Activated CD4-positive, CD25-positive, alpha-beta regulatory T cell treated with anti-CD3 and anti-CD28 coated beads, Interleukin-2, amount 50 U/mL, for 72 hours (primary cell): ENCODE results near the gene C11orf86.
A peak's percentile ranks its signal among the peaks of the same experiment; 100 is the strongest.
"Not testable (repeated sequence)": the region's sequence is repeated elsewhere in the genome, so short reads cannot be mapped to it uniquely, and the experiment has no call there.

Experiments used
- DNase-seq: peaks from one replicate; pipeline ENCODE4 v3.0.0; 2021

The C11orf86 gene

DNA sequence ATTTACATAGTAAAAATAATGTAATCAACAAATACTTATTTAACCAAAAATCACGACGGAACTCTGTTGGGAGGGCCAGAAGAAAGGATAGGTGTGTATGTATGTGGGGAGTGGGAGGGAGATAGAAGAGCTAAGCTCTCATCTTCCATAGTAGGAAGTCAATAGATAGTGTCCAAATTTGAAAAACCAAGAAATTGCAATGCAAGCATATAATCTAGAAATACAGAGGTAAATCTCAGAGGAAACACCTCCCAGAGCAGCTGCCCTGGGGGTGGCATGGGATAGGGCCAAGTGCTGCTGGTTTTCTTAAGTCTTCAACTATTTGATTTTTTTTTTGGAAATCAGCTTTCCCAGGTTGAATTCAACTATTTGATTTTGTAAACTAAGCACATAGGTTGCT, 16.9 kb downstream of the C11orf86 start:
- DNase-seq = no peak

DNA sequence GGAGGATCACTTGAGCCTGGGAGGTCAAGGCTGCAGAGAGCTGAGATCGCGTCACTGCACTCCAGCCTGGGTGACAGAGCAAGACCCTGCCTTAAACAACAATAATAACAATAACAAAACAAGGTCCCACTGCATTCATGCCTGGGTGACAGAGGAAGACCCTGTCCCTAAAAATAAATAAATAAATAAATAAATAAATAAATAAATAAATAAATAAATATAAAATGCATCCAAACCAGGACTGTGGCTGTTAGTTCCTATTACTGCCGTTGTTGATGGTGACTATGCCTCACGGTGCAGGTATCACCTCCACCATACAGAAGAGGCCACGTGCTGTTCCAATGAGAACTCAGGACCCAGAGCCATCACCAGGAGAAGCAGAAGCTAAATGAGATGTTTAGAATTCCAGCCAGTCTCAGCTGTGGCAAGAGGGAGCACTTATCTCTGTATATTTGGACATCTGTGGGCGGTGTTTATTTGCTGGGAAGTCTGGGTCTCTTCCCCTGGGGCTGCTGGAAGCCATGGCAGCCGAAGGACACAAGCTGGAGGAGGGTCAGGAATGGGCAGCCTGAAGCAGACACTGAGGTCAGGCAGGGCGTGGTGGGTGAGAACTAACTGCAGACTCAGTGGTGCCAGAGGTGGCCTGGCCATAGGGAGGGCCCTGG, 21.6 kb downstream of the C11orf86 start:
- no peak for DNase-seq

DNA sequence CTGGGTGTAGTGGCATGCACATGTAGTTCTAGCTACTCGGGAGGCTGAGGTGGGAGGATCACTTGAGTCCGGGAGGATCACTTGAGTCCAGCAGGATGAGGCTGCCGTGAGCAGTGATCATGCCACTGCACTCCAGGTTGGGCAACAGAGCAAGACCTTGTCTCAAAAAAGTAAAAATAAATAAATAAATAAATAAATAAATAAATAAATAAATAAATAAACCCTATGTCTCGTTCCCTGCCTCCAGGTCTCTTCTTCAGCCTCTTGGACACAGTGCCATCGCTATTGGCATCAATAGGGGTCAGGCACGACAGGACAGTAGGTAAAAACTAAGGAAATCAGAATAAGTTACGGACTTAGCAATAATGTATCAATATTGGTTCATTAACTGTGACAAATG, 24.5 kb downstream of the C11orf86 start:
- DNase-seq = no peak

DNA sequence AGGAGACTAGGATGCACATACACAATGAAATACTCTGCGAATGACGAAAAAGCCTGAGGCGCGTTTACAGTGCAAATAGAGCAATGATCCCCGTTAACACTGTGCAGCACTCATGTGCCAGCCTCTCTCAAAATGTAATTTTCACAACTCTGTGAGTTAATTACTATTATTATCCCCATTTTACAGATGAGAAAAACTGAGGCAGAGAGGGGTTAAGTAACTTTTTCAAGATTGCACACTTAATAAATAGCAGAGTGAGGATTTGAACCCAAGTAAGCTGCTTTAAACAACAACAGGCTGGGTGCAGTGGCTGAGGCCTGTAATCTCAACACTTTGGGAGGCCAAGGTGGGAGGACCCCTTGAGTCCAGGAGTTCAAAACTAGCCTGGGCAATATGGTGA, 26.2 kb downstream of the C11orf86 start:
- DNase-seq = no peak

DNA sequence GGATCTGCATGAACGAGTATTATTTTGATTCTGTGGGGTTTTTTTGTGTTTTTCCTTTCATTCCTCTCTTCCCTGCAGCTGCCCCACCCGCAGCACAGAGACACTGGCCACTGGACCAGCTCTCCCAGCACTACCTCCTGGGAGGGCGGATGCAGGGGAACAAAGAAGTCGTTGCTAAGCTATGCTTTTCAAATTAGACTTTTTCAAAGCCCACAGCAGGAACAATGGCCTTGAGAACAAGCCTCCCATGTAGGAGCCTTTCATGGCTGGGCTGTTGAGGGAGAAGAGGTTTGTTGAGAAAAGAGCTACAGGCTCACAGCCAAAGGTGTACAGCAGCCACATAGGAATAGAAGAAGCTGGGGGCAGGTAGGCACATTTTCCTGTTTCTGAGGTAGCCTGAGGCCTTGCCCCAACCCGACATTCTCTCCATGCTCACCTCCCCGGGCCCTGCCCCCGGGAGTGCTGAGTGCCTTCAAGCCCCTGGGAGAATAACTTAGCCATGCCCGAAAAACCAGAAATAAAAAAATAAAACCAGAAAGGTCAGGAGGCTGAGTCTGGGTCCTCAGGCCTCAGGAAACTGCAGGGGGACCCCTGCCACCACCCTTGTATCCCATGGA, 27.3 kb downstream of the C11orf86 start:
- no peak for DNase-seq

DNA sequence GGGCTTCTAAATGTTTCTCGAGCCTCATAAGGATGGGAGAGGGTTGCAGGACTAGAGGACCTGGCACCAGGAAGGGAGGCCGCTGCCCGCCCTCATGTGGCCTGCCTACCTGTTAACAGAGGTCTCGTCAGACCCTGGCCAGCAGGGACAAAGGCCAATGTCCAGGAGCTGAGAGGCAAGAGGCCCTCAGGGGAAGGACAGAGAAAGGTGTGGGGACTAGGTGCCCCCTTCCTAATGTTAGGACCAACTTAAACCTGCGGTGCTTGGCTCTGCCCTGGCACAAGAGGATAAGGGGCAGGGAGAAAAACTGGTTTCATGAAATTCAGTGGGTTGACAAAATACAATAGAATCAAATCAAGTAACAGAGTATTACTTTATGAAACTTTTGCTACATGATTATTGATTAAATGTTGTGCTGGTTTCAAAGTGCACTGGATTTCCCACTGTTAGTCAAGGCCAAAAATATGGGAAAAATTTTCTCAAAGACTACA, 27.9 kb downstream of the C11orf86 start:
- DNase-seq = no peak

DNA sequence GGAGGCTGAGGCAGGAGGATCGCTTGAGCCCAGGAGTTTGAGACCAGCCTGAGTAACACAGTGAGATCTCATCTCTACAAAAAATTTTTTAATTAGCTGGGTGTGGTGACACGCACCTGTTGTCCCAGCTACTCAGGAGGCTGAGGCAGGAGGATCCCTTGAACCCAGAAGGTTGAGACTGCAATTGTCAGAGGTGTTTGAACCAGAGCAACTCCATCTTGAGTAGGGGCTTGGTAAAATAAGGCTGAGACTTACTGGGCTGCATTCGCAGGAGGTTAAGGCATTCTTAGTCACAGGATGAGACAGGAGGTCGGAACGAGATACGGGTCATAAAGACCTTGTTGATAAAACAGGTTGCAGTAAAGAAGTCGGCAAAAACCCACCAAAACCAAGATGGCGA, 30.1 kb downstream of the C11orf86 start:
- not testable (repeated sequence) for DNase-seq

DNA sequence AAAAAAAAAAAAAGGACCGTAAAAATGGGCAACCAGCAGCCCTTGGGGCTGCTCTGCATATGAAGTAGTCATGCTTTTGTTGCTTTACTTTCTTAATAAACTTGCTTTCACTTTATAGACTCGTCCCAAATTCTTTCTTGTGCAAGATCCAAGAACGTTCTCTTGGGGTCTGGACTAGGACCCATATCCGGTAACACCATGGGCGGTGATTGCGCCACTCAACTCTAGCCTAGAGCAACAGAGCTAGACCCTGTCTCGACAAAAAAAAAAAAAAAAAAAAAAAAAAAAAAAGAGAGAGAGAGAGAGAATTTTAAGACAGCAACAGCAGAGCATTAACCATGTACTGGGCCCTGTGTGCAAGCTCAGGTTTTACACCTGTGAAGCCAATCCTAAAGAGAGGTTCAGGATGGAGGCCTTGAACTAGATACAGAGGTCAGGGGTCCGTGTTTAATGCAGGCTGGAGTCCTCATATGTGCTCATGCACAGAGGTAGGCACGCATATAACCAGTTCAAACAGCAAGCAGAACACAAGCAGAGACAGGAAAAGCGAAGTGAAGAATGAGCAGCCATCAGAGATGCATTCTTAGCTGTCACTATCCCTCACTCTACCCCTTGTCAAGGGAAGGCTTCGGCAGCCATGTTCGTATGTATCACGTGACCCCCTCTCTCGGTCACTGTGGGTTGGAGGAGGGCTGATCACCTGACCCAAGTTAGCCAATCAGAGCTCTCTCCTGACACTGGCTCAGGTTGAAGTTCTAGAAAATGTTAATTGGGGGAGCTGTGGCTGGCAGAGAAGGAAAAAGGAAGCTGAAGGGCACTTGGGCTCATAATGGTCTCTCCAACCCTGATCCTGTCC, 31.2 kb downstream of the C11orf86 start:
- DNase-seq = peak; percentile 53

DNA sequence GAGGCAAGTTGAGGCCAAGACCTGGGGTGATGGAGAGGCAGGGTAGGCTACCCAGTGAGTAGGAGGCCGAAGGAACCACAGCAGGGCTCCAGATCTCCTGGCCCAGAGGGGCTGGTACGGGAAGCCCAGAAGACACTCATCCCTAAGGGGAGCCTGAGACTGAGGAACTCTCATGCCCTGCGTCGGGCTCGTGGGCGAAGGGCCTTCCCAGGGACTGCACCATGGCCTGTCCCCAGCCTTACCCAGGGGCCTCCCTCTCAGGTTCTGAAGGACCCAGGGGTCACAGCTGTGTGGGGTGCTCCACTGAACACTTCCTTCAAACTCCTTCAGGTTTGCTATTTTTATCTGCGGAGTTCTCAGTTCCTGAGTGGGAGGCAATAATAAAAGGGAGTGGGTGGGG, 32.0 kb downstream of the C11orf86 start:
- DNase-seq = no peak

DNA sequence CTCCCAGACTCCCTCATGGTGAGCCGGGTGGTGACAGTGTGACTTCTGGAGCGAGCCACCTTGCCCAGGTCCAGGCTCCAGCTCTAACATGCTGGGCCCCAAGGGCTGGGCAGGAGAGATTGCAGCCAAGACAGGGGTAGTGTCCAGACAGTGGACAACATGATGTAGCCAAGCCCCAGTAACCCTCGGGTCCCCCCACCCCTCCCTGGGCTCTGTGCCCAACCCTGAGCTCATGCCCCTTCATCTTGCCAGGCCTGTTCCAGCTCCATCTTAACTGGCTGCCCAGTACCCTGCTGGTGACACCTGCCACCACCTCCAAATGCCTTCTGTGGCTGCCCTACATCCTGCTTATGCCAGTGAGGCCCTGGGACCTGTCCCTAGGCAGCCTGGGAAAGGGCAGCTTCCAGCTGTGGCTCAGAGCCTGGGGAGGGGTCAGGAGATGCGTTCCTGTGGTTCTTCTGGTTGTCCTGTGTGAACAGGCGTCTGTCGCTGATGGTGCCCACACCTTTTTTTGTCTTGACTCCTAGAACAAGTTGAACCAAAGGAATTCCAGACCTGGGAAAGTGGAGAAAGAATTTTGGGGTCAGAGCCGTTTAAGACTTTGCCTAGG, 35.3 kb downstream of the C11orf86 start:
- DNase-seq = no peak

DNA sequence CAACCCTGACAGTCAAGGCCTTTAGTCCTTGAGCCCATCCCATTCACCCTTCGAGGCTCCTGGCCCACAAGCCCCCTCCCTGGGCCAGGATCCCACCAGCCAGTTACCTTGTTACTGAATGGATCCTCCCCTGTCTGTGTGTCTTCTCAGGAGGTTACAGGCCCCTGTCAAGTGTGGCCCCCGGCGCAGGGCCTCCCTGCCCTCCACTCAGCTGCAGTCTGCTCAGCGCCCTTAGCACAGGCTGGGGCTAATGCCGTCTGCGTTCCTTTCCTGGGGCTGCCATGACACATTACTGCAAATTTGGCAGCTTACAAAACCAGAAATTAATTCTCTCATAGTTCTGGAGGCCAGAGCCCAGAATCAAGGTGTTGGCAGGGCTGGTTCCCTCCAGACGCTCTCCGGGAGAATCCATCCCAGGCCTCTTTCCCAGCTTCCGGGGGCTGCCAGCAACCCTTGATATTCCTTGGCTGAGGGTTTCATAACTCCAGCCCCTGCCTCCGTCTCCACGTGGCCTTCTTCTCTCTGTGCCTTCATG, 38.5 kb downstream of the C11orf86 start:
- no peak for DNase-seq

DNA sequence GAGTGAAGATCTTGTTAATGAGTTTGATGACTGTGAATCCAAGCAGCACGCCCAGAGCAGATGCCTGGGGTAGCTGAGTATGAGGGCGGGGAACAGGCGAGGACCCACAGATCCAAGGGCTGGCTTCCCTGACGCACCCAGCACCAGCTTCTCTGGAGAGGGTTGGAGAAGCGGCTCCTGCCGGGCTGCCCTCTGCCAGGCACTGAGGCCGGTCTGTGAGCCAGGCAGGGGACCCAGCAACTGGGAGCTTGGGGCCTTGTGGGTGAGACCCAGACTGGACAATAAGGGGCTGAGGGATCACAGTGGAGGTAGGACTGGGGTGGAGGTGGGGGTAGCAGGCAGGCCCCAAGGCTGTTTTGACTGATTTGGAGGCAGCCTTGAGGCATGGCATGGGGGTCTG, 39.2 kb downstream of the C11orf86 start:
- no peak for DNase-seq

DNA sequence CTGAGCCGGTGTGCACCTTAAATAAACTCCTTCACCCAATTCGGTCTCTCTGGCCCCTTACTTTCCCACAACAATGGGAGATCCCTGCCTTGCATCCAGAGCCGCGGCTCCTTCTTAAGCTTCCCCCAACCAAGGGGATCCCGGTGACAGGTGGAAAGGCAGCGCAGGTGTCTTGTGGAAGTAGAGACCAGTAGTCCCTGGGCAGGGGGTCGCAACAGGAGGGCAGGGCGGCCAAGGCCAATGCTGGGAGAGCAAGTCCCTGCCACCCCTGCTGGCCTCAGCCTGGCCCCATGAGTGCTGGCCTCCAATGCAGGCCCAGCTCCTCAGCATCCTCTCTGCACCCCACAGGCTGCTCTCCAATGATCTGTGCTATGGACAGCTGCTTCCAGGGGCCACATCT, 39.9 kb downstream of the C11orf86 start:
- DNase-seq = no peak

DNA sequence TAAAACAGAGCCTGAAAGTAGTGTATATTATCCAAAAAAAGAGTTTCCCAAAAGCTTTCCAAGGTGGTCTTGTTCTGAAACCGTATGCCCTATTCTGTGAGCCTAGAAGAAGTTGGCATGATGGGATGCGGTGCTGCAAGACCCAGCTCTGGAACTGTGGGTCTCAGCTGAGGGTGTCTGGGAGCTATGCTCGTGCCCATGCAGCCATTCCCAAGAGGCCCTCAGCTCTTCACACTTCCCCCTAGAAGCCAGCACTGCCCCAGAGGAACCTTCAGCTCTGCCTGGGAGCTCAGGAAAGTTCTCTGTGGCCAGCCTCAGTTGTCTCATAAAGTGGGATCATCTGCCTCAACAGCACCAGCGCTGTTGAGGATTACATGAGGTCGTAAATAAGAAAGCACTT, 41.4 kb downstream of the C11orf86 start:
- no peak for DNase-seq

DNA sequence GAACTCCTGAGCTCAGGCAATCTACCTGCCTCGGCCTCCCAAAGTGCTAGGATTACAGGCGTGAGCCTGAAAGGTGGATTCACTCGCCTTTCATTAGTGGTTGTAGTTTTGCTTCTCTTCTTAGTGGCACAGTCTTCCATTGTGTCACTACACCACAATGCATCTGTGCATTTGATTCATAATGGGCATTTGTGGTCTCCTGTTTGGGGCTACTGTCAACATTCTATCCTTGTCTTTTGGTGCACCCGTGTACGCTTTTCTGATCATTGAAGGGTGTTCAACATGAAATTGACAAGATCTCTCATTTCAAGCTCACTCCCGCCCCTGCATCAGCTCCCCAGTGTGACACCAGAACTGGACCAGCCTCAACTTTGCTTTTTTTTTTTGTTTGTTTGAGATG, 45.8 kb downstream of the C11orf86 start:
- no peak for DNase-seq

DNA sequence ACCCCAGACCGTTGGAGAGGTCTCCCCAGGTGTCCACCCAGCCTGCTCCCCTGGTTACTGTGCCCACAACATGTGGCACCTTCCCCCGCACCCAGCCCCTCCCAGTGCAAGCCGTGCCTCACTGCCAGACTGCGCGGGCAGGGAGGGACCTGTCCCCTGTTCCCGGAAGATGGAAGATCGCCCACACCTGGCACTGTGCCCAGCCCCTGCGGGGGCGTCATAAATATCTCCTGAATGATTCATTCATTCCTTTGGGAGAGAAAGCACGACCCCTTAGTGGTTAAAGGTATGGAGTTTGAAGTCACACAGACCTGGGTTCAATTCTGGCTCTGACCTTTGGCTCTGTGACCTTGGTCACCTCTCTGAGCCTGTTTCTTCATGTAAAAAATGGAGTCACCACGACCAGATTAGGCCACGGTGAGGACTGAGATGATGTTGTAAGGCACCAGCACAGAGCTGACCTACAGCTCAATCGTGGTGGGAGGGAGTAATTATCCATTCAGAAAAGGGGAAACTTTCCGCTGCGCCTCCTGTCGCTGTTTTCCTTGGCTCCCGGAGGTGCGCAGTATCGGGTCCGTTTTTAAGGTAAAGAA, 47.3 kb downstream of the C11orf86 start:
- DNase-seq = no peak

DNA sequence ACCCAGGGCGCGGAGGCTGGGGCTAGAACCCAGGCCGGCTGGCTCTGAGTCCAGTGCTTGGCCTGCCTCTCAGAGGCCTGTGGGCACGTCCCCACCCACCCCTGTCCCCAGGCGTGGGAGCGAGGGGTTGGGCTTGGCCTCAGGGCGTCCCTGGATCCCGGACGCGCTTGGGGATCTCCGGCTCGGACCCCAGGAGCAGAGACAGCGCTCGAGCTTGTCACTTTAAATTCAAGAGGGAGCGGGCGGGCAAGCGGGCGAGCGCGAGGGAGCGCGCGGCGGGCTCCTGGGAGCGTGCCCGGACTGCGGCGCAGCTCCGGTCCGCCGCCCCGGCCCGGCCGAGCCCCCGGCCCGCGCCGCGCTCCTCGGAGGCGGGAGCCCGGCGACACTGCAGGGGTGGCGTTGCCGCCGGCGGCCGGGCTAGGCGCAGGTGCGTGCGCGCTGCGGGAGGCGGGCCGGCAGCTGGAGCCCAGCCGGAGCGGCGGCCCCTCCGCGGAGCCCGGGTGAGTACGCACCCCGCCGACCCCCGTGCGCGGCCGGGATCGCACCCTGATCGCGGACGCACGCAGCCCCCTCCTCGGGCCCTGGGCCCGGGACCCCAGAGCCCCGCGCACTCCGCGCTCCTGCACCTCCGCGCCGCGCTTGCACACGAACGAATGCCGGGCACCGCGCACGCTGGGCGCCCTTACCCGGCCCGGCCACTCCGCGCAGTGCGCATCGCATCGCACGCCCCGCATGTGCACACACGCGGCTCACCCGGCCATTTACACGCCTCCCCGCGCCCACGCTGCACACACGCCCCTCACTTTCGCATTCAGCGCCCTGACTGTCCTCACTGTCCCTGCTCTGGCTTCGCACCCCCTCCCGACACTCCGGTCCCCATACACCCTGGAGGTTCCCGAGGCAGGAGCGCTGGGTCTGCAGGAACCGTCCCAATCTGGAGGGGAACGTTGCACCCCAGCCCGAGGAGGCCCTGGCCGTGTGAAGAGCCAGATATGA, 48.2 kb downstream of the C11orf86 start, which contains the start of gene SYT12:
Gene SYT12, plus strand, starts transcription at position 174 of the 996 bp plus-strand sequence. CDS start 7,011 bp downstream, outside the sequence.
- DNase-seq = no peak

DNA sequence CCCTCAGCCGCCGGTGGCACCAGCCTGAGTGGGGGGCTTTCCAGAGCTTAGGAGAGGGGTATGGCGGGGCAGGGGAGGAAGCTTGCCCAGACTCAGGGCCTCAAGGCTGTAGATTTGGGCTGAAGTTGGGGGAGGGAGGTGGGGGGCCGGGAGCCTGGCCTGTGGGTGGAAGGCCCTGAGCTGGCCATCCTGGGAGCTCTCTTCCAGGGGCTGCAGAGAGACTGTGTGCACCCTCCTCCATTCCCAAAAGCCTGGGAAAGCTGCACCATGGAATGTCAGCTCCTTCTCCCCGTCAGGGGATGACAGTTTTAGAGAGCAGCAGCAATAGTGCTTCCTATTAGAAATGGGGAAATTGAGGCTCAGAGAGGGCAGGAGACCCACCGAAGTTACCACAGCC, 48.9 kb downstream of the C11orf86 start:
- DNase-seq = no peak

DNA sequence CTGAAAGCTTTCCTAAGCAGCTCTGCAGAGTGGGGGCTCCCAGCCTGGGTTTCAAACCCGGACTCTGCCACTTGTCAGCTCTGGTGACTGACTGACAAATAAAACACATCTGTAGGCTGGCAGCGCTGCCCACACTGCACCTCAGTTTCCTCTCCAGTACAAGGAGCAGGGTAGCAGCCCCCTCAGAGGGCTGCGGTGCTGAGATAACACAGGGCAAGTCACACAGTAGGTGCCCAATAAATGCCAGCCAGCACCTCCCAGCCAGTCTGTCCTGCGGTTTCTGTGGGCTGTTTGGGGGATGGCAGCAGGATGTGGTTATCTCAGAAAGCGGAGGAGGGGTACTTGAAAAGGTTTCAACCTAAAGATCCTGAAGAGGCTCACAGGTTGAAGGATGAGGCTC, 49.3 kb downstream of the C11orf86 start:
- peak; percentile 57 for DNase-seq

DNA sequence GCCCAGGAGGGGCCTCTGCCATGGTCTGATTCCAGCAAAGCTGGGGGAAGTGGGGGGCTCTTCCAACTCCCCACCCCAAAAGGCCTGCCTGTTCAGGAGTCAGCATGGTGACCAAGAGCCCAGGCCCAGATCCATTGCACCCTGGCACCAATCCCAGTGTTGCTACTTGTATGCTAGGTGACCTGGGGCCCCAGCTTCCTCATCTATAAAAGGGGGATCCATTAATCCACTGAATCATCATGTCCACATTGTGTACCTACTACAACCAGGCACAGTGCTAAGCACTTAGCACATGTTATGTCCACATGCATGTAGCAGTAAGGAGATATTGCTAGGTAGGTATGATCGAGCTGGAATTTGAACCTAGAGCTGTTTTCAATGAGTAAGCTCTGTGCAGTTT, 49.9 kb downstream of the C11orf86 start:
- DNase-seq = no peak

DNA sequence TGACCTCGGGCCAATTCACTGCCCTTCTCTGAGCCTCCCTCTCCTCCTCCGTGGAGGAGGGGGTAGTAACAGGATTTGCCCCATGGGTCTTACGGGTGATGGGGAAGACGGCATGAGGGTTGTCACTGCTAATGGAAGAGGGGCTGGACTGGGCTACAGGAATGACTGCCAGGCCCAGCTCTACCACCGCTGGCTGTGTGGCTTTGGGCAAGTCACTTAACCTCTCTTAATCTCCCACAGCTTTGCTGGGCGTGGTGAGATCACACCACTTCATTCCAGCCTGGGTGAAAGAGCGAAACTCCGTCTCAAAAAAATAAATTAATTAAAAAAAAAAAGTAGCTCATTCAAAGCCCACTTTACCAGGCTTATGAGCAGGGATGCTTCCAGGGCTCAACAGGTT, 50.6 kb downstream of the C11orf86 start:
- DNase-seq = no peak
